Fibroblast of the conjunctiva (primary cell): ENCODE results near the gene ZNF732.
"Not testable (repeated sequence)": the region's sequence is repeated elsewhere in the genome, so short reads cannot be mapped to it uniquely, and the experiment has no call there.

Source experiments
- DNase-seq: peaks from one replicate; pipeline ENCODE4 v3.0.0-alpha.2; 2010; ENCODE audit warnings: low read depth

Gene ZNF732

GRCh38 chr4:253936-254756 is 51.1 kb downstream of the ZNF732 start:
- DNase-seq = no peak

- DNase-seq = no peak
Observed at GRCh38 chr4:252065-252601, 53.1 kb downstream of the ZNF732 start.

- DNase-seq = no peak
Observed at GRCh38 chr4:244471-244870, 60.8 kb downstream of the ZNF732 start.

- DNase-seq = no peak
Observed at GRCh38 chr4:243426-243825, 61.8 kb downstream of the ZNF732 start.

GRCh38 chr4:242121-242848 is 63.0 kb downstream of the ZNF732 start:
- peak; percentile 2 for DNase-seq

GRCh38 chr4:241411-241810 is 63.9 kb downstream of the ZNF732 start:
- not testable (repeated sequence) for DNase-seq

- DNase-seq = no peak
Observed at GRCh38 chr4:236028-236427, 69.2 kb downstream of the ZNF732 start.

GRCh38 chr4:234178-234577 is 71.1 kb downstream of the ZNF732 start:
- DNase-seq = no peak

GRCh38 chr4:223913-224497 is 81.3 kb downstream of the ZNF732 start:
- DNase-seq = no peak
